ENCODE data around the gene MGMT. TPM values are rescaled to one million over a fixed set of nuclear protein-coding genes. Genes with fewer than 3 reads are reported as not detected.

Gene MGMT
- total RNA-seq, 2 donors from 2014 or later = 28.6 to 33.7 TPM

- no peak overlapping the region for H3K27ac Mint-ChIP-seq
- no peaks in the 10 kb centered on the region for H3K36me3 Mint-ChIP-seq (ENCODE audit: low read depth)
- no peaks in the 10 kb centered on the region for H3K27me3 ChIP-seq (ENCODE audit: control insufficient read depth, insufficient read depth, low read length, poor library complexity, severe bottlenecking)
- no peaks in the 10 kb centered on the region for H3K4me1 ChIP-seq (ENCODE audit: control insufficient read depth, insufficient read depth, low read length)
- H3K4me3 ChIP-seq (ENCODE audit: low read length) = no peak overlapping the region
- no peak overlapping the region for H3K9ac ChIP-seq (ENCODE audit: extremely low read depth, low read length, poor library complexity, severe bottlenecking)
- H3K4me3 Mint-ChIP-seq = no peak overlapping the region
- 68 to 87% methylated on average over 3 to 8 of the region's 8 CpGs for WGBS, 2 experiments (ENCODE audit: insufficient coverage in 1 of 2, insufficient read length in 1 of 2)
- no peak overlapping the region for H3K27ac ChIP-seq (ENCODE audit: low read depth, low read length)
- H3K27me3 Mint-ChIP-seq (ENCODE audit: insufficient read depth) = peaks cover 1% of the 10 kb centered on the region
- H3K9me3 Mint-ChIP-seq = peaks cover 11% of the 10 kb centered on the region
- H3K36me3 ChIP-seq (ENCODE audit: control insufficient read depth, insufficient read depth, low read length) = no peaks in the 10 kb centered on the region
- TF ChIP-seq, protein P1, sequence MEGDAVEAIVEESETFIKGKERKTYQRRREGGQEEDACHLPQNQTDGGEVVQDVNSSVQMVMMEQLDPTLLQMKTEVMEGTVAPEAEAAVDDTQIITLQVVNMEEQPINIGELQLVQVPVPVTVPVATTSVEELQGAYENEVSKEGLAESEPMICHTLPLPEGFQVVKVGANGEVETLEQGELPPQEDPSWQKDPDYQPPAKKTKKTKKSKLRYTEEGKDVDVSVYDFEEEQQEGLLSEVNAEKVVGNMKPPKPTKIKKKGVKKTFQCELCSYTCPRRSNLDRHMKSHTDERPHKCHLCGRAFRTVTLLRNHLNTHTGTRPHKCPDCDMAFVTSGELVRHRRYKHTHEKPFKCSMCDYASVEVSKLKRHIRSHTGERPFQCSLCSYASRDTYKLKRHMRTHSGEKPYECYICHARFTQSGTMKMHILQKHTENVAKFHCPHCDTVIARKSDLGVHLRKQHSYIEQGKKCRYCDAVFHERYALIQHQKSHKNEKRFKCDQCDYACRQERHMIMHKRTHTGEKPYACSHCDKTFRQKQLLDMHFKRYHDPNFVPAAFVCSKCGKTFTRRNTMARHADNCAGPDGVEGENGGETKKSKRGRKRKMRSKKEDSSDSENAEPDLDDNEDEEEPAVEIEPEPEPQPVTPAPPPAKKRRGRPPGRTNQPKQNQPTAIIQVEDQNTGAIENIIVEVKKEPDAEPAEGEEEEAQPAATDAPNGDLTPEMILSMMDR (conservative IDR thresholded peaks at IDR 0.05) = no peak
- no peak for DNase-seq
- H3K4me1 Mint-ChIP-seq = peaks cover 10% of the 10 kb centered on the region
- no peaks in the 10 kb centered on the region for H3K9me3 ChIP-seq (ENCODE audit: control insufficient read depth, low read length)
Measured at GRCh38 chr10:129438024-129438423, 29.0 kb upstream of the MGMT start.

DNA sequence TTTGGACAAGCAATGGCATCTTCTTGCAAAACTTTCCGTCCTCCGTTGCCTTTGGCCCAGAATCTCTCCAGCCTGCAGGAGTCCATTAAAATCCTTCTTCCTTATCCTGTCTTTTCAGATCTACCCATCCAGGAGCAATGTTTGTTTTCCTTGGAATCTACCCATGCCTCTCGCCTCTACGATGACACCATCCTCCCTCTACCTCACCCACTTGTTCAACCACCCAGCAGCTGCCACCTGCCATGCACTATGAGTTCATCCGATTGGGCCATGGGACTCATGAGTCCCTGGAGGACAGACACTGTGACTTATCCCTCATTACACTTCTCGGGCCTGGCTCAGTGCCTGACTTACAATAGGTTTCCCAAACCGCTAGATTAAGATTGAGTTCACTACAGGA, 26.8 kb upstream of the MGMT start:
- Histone ChIP-seq H3K9me3 (ENCODE audit: control insufficient read depth, low read length) (no peaks in the 10 kb centered on the region), H3K4me1 (ENCODE audit: control insufficient read depth, insufficient read depth, low read length) (no peaks in the 10 kb centered on the region), H3K27ac (ENCODE audit: low read depth, low read length) (no peak overlapping the region), H3K4me3 (ENCODE audit: low read length) (no peak overlapping the region), H3K9ac (ENCODE audit: extremely low read depth, low read length, poor library complexity, severe bottlenecking) (no peak overlapping the region), H3K27me3 (ENCODE audit: control insufficient read depth, insufficient read depth, low read length, poor library complexity, severe bottlenecking) (no peaks in the 10 kb centered on the region), H3K36me3 (ENCODE audit: control insufficient read depth, insufficient read depth, low read length) (no peaks in the 10 kb centered on the region)
- Mint-ChIP-seq H3K4me3 (no peak overlapping the region), H3K4me1 (peaks cover 10% of the 10 kb centered on the region), H3K27me3 (ENCODE audit: insufficient read depth) (peaks cover 1% of the 10 kb centered on the region), H3K36me3 (ENCODE audit: low read depth) (no peaks in the 10 kb centered on the region), H3K27ac (no peak overlapping the region), H3K9me3 (peaks cover 10% of the 10 kb centered on the region)
- TF ChIP-seq, protein P1 (conservative IDR thresholded peaks at IDR 0.05) = no peak
- DNase-seq = no peak
- WGBS, 2 experiments (ENCODE audit: insufficient coverage in 1 of 2, insufficient read length in 1 of 2) = 93 to 99% methylated on average over 7 of the region's 7 CpGs

- no peaks in the 10 kb centered on the region for H3K9me3 ChIP-seq (ENCODE audit: control insufficient read depth, low read length)
- Mint-ChIP-seq H3K36me3 (ENCODE audit: low read depth) (no peaks in the 10 kb centered on the region), H3K27me3 (ENCODE audit: insufficient read depth) (peaks cover 1% of the 10 kb centered on the region), H3K9me3 (peaks cover 4% of the 10 kb centered on the region), H3K4me3 (no peak overlapping the region), H3K4me1 (peaks cover 10% of the 10 kb centered on the region), H3K27ac (no peak overlapping the region)
- H3K4me3 ChIP-seq (ENCODE audit: low read length) = no peak overlapping the region
- 91 to 100% methylated on average over 5 to 7 of the region's 7 CpGs for whole genome bisulfite sequencing, 2 experiments (ENCODE audit: insufficient coverage in 1 of 2, insufficient read length in 1 of 2)
- H3K36me3 ChIP-seq (ENCODE audit: control insufficient read depth, insufficient read depth, low read length) = no peaks in the 10 kb centered on the region
- no peak overlapping the region for H3K9ac ChIP-seq (ENCODE audit: extremely low read depth, low read length, poor library complexity, severe bottlenecking)
- no peaks in the 10 kb centered on the region for H3K4me1 ChIP-seq (ENCODE audit: control insufficient read depth, insufficient read depth, low read length)
- TF ChIP-seq, protein P1 (conservative IDR thresholded peaks at IDR 0.05) = no peak
- no peak overlapping the region for H3K27ac ChIP-seq (ENCODE audit: low read depth, low read length)
- no peak for DNase-seq
- no peaks in the 10 kb centered on the region for H3K27me3 ChIP-seq (ENCODE audit: control insufficient read depth, insufficient read depth, low read length, poor library complexity, severe bottlenecking)
Measured at GRCh38 chr10:129440722-129441316, 26.2 kb upstream of the MGMT start.

Data from endodermal cell (in vitro differentiated cells).